EH (cell line): ENCODE measurements around the gene ZNF532.

Experiments
- DNase-seq: peaks from one replicate; pipeline ENCODE4 v3.0.0-alpha.2; 2015; ENCODE audit warnings: low read depth

Gene ZNF532

GRCh38 chr18:58979615-58980014, 114.9 kb downstream of the ZNF532 start:
- no peak for DNase-seq

DNA sequence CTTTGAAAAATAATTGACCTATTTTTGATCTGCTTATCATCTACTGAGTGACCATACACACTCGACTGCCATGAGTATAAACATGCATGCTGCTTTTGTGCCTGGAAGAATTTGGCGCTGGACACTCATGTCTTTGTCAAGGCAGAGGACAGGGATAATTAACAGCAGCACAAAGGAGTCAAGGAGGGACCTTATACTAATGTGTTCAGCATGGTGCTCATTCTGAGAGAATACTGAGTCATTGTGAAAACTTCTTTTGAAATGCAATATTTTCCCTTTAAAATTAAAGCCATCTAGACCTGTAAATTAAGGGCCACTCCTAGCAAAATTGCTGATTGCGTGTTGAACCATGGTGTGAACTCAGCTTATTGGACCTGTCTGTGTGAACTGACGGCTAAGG, 116.3 kb downstream of the ZNF532 start:
- peak; percentile 37 for DNase-seq

DNA sequence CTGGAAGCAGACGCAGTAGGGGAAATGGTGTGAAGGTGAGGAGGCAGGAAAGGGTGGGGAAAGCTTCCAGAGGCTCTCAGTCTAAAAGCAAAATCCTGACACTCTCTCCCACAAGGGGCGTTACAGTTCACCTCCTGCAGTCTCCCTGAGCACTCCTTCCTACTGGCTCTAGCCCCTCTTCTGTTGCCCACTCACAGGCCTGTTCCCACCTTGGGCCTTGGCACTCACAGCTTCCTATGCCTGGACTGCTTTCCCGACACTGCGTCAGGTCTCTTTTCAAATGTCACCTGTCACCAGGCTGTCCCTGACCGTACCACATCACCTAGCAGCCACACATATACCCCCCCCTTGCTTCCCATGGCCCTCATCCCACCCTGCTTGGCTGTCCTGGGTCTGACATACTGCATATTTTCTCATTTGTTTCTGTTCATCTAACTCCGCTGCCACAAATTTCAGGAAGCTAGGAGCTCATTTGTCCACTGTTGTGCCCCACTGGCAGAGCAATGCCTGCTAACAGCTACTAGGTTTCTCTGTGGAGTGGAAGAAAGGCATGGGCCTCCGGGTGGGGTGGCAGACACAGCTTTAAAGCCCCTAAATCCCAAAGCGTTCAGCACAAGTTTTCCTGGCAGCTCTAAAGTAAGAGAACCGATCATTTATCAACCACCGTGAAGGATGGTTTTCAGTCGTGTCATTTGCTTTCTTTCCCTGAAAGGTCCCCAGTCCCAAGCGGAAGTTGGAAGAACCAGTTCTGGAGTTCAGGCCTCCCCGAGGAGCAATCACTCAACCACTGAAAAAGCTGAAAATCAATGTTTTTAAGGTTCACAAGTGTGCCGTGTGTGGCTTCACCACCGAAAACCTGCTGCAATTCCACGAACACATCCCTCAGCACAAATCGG, 118.8 kb downstream of the ZNF532 start:
- no peak for DNase-seq

GRCh38 chr18:58988600-58988999, 123.9 kb downstream of the ZNF532 start:
- DNase-seq = peak; percentile 47

- DNase-seq = no peak
Observed at GRCh38 chr18:58989184-58989759, 124.6 kb downstream of the ZNF532 start.

DNA sequence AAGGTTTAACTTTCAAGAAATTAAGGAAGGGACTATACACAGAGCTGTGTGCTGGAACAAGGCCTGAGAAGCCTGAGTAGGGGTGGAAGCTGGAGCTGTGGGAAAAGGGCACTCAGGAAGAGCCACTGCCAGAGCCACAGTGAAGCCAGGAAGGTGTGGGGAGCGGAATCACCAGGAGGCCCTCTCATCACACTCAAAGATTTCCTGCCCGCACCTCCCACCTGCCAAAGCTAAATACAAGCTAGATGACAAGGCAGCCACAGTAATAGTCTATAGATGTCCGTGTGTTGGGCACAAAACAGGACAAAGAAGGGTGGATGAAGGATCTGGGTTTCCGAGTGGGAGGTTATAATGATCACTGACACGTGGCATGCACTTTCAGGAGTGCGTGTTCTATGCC, 126.0 kb downstream of the ZNF532 start:
- DNase-seq = no peak

DNA sequence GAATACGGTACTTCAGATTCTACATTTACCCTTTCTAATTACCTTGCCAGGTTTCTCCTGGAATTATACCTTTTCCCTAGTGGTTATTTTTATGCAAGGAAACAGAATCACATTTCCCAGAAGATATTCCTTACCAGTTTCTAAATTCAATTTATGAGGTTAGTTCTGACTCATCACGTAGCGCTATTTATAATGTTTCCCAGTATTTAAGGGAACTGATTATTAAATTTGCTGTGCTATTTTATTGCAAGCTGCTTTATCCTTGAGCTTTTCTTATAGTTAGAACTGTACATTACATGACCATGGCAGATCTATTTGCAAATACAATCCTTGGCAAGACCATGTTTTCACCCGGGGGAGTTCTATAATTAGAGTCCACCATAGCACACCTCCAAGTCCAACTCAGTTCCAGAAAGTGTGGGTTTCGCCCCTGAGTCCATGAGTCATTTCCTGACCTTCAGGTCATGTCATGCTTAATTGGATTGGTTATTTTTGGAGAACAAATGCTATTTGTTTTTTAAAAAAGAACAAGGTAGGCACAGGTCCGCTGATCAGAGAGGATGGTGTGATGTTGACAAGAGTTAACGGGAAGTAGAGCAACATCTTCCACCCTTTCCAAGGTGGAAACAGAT, 126.6 kb downstream of the ZNF532 start:
- DNase-seq = peak; percentile 65

DNA sequence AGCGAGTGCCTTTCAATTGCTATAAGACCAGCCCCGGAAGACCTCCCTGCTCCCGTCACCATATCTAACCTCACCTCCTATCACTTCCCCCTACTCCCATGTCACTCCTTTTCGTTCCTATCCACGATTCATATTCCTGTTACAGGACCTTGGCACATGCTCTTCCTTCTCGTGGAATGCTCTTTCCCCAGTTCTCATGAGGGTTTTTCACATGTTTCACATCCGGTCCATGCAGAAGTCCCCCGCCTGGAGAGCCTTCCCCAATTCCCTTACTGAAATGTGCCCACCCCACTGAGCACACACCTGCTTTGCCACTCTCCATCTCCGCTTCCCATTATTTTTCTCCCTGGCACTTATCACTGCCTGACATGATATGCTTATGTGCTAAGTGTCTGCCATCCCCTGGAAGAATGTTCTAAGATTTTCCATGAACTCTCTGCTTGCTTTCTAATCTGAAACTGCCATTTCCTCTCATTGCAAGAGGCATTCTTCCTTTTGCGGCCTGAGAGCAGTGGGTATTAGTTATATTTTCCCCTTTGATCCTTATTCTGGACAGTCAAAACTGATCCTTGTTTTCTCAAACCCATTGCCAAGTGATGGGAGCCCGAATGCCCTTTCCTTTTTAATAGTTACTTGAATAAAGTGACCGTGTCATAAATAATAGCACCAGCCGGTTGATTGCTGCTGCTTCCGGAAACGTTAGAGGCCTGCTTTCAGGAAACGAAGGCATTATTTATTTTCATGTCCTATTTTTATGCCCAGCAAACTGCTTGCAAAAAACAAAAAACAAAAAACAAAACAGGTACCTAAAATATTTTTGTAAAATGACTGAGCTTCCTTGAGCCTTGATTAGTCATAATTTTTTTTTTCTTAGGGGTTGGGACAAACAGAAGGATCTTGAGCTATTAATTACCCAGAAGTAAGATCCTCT, 127.9 kb downstream of the ZNF532 start:
- no peak for DNase-seq

DNA sequence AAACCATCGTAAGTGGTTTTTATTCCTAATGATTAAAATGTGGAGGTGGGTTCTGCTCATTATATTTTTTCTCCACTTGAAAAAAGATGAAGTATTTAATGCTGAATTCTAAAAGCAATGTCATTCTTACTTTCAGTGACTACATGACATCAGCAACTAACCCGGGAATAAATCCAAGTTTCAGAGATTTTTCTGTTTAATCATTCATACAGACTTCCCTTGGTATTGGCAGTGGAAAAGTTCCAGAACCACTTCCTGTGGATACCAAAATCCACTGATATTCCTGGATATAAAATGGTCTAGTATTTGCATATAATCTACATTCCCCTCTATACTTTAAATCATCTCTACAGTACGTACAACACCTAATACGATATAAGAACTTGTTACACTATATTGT, 128.6 kb downstream of the ZNF532 start:
- peak; percentile 96 for DNase-seq

DNA sequence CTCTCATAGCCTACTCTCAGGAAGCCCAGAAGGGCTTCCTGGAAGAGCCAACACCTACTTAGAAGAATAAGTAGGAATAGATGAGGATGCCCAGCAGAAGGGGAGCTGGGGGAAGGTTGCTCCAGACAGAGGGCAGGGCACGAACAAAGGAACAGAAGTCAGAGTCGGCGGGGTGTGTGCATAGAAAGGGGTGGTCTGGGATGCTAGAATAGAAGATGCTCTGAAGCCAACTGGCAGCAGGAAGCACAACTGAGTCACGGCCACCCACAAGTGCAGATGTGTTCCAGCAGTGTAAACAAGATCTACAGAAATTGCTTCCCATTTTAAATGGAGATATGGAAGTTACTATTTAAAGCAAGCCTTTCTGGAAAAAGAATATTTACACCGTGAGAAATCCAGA, 131.0 kb downstream of the ZNF532 start:
- no peak for DNase-seq

DNA sequence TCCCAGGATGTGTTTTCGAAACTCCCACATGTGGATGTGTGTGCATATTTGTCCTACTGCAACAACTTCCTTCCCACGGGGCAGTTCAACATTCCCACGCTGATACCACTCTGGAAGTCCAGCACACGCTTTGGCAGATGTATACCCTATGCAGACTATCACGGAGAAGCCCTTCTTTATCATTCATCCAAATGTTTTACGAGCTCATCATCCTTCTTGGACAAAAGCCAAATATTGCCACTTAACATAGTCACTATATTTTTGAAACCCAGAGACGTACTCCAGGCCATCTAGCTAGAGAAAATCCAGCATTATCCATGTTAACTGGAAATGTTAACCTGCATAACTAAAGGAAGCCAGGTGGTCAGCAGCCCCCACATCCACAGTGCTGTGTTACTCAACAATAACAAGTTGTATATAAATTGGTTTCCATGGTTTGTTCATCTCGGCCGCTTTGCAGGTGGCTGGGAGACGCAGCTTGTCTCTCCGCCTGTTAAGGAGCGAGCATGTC, 131.5 kb downstream of the ZNF532 start:
- DNase-seq = peak; percentile 99

DNA sequence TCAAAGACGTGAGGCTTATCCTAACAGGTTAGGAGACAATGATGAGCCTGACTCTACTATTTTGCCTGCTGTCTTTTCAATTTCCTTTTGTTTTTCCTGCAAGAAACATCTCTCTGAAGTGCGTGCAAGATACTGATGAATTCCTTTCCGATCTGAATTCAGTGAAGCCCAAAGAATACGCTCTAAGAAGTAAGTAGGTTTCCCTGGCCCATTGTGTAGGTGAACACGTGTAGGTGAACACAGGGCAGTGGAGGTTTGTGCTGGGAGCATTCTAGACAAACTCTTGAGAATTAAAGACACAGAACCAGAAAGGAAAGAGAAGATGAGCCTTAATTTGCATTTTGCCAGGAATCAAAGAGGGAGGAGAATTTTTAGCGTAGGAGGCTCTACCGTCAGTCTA, 132.0 kb downstream of the ZNF532 start:
- no peak for DNase-seq

- peak; percentile 99 for DNase-seq
Observed at GRCh38 chr18:58997811-58998337, 133.2 kb downstream of the ZNF532 start.

GRCh38 chr18:58998401-58999203, 133.9 kb downstream of the ZNF532 start:
- peak; percentile 94 for DNase-seq

DNA sequence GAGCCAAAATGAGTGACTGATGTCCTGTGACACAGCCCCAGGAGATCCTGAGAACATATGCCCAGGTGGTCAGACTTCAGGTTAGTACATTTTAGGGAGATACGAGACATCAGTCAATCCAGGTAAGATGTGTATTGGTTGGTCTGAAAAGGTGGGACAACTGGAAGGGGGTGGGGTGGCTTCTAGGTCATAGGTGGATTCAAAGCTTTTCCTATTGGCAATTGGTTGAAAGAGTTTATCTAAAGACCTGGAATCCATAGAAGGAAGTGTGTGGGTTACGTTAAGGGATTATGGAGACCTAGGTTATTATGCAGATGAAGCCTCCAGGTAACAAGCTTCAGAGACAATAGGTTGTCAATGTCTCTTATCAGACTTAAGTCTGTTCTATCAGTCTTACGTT, 136.5 kb downstream of the ZNF532 start:
- no peak for DNase-seq

DNA sequence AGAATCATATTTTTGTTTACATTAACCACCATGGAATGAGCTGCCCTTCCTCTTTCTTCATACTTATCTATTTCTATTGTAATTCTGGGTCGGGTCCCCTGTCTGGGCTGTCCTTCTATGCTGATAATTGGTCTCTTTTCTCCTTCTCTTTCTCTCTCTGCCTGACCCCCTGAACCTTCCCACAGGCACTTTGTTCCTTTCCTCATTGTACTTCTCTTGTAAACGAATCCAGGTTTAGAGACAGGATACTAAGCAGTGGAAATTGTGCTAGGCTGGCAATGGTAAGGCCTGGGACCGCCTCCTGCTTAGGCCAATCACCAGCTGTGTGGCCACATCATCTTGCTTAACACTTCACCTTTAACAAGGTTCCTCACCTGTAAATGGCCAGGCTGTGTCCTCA, 137.0 kb downstream of the ZNF532 start:
- DNase-seq = no peak

GRCh38 chr18:59002974-59003594, 138.4 kb downstream of the ZNF532 start:
- DNase-seq = no peak

DNA sequence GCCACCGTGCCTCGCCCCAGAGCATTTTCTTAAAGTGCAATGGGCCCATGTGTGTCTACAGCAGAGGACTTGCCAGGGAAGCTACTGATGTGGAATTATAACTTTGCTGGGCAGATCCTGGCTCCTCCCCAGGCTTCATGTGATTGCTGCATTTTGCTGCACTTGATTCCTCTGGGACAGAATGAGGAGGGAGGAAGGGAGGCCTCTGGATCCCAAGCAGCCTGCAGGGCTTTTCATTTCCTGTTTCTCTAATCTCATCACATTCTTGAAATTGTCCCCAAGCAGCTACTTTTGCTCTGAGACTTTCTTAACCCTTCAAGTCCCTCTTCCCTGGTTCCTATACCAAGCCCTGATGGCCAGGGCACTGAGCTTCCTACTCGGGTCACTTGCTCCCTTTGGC, 140.6 kb downstream of the ZNF532 start:
- DNase-seq = peak; percentile 97

- DNase-seq = peak; percentile 86
Observed at GRCh38 chr18:59006461-59007067, 141.9 kb downstream of the ZNF532 start.
